Stimulated activated CD4-positive, alpha-beta T cell treated with anti-CD3 and anti-CD28 coated beads, Interleukin-15, amount 100 ng/mL, for 24 hours (primary cell): Measurements from ENCODE around the gene HMX2.
"Not testable (repeated sequence)": the region's sequence is repeated elsewhere in the genome, so short reads cannot be mapped to it uniquely, and the experiment has no call there.

ENCODE experiments used
- DNase-seq: peaks from one replicate; pipeline ENCODE4 v3.0.0-alpha.2; 2020

The HMX2 gene

GRCh38 chr10:123153486-123154091 is 5.7 kb downstream of the HMX2 start:
- no peak for DNase-seq

- peak; percentile 96 for DNase-seq
Observed at GRCh38 chr10:123154092-123154710, 6.3 kb downstream of the HMX2 start, which contains the start of gene BUB3. BUB3 (plus strand) TSS chr10:123154402; CDS start chr10:123154918, 516 bp downstream.

- peak; percentile 65 for DNase-seq
Observed at GRCh38 chr10:123154711-123155505, 7.0 kb downstream of the HMX2 start.

GRCh38 chr10:123156078-123156477 is 8.1 kb downstream of the HMX2 start:
- DNase-seq, result no peak

- DNase-seq, result no peak
Observed at GRCh38 chr10:123157210-123157609, 9.3 kb downstream of the HMX2 start.

GRCh38 chr10:123158682-123159081 is 10.7 kb downstream of the HMX2 start:
- no peak for DNase-seq

GRCh38 chr10:123160311-123160980 is 12.5 kb downstream of the HMX2 start:
- DNase-seq, result no peak

- DNase-seq, result no peak
Observed at GRCh38 chr10:123164319-123164718, 16.4 kb downstream of the HMX2 start.

- no peak for DNase-seq
Observed at GRCh38 chr10:123165445-123166072, 17.6 kb downstream of the HMX2 start.

- no peak for DNase-seq
Observed at GRCh38 chr10:123166618-123167017, 18.7 kb downstream of the HMX2 start.

GRCh38 chr10:123170961-123171360 is 23.0 kb downstream of the HMX2 start:
- no peak for DNase-seq

GRCh38 chr10:123171616-123172015 is 23.7 kb downstream of the HMX2 start:
- not testable (repeated sequence) for DNase-seq

- DNase-seq, result no peak
Observed at GRCh38 chr10:123175389-123176387, 27.8 kb downstream of the HMX2 start.

- DNase-seq, result not testable (repeated sequence)
Observed at GRCh38 chr10:123178390-123178789, 30.5 kb downstream of the HMX2 start.

- DNase-seq, result no peak
Observed at GRCh38 chr10:123180101-123181090, 32.5 kb downstream of the HMX2 start.

- DNase-seq, result no peak
Observed at GRCh38 chr10:123183724-123184123, 35.8 kb downstream of the HMX2 start.

GRCh38 chr10:123187781-123188180 is 39.8 kb downstream of the HMX2 start:
- DNase-seq, result no peak

- no peak for DNase-seq
Observed at GRCh38 chr10:123191886-123192285, 44.0 kb downstream of the HMX2 start.

- DNase-seq, result no peak
Observed at GRCh38 chr10:123194056-123194455, 46.1 kb downstream of the HMX2 start.
